Measurements from ENCODE around the gene SHISA9. TPM values are rescaled to one million over a fixed set of nuclear protein-coding genes. Genes with fewer than 3 reads are reported as not detected.
A peak's percentile ranks its signal among the peaks of the same experiment; 100 is the strongest.
"Not testable (repeated sequence)": the region's sequence is repeated elsewhere in the genome, so short reads cannot be mapped to it uniquely, and the experiment has no call there.

Gene SHISA9
- total RNA-seq (2014; rRNA removed; shearing (Covaris generic)): 0.10 and 0.34 TPM in 2 replicates

GRCh38 chr16:12901597-12902461 lies at the start of gene SHISA9:
SHISA9 (plus strand) TSS chr16:12901598.
- no peak for DNase-seq (ENCODE audit: low read depth)

GRCh38 chr16:12853972-12854371 lies 47.4 kb upstream of the SHISA9 start:
- DNase-seq (ENCODE audit: low read depth): no peak

GRCh38 chr16:12857435-12857834 lies 44.0 kb upstream of the SHISA9 start:
- DNase-seq (ENCODE audit: low read depth): not testable (repeated sequence)

DNA sequence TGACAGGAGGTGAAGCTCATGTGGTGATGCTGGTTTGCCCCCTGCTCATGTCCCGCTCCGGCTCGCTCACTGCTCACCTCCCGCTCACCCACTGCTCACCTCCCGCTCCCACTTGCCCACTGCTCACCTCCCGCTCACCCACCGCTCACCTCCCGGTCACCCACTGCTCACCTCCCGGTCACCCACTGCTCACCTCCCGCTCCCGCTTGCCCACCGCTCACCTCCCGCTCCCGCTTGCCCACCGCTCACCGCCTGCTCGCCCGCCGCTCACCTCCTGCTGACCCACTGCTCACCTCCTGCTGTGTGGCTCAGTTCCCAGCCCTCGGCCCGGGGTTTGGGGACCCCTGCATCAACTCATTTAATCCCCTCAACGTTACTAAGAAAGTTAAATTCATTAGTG lies 39.1 kb upstream of the SHISA9 start:
- DNase-seq (ENCODE audit: low read depth): no peak

- no peak for DNase-seq (ENCODE audit: low read depth)
Measured at GRCh38 chr16:12862941-12863340, 38.5 kb upstream of the SHISA9 start.

- DNase-seq (ENCODE audit: low read depth): peak; percentile 50
Measured at GRCh38 chr16:12866981-12867551, 34.3 kb upstream of the SHISA9 start.

DNA sequence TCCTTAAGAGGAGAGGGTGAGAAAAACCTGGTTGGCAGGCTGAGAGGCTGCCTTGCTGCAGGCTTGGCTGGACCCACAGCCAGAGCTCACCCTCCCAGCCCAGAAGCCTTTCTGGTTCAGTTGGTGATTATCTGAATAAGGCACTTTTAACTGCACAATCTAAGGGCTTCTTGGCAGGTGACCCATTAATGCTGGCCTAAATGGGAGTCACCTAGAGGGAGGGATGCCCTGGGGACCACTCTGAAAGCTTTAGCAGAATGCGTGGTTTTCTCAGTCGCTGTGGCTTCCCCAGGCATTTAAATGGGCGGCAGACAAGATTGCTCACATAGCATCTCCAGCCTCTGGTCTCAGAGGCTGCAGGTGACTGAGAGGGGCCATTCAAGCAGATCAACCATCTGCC lies 33.2 kb upstream of the SHISA9 start:
- peak; percentile 60 for DNase-seq (ENCODE audit: low read depth)

DNA sequence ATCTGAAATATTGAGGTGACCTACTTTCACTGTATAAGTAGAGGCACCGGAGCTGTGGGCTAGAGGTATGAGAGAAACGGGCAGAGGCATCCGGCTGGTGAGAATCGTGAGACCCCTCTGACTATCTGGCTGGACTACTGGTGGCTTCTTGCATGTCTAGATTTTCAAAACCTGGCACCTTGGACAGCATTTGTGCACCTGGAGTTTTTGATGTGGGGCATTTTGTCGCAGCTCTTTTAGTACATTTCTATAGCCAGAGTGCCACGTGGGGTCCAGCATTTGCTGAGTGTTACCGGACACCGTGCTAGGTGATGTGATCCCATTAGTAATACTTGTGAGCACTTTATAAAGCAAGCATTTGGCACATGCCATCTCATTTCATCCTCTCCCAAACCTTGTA lies 32.6 kb upstream of the SHISA9 start:
- no peak for DNase-seq (ENCODE audit: low read depth)

GRCh38 chr16:12869698-12870427 lies 31.5 kb upstream of the SHISA9 start:
- DNase-seq (ENCODE audit: low read depth): peak; percentile 40

DNA sequence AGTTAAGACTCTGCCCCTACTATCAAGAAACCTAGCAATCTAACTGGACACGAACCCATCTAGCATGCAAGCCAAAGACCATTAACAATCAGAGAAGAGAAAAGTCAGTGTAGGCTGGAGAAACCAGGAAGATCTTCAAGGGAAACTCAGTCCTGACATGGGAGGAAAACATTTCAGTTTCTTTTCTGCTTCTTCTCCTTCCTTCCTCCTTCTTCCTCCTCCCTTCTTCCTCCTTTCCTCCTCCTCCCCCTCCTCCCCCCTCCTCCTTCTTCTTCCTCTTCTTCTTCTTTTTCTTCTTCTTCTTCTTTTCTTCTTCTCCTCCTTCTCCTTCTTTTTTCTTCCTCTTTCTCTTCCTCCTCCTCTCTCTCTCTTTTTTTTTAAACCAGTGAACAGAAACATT lies 29.6 kb upstream of the SHISA9 start:
- DNase-seq (ENCODE audit: low read depth): no peak

DNA sequence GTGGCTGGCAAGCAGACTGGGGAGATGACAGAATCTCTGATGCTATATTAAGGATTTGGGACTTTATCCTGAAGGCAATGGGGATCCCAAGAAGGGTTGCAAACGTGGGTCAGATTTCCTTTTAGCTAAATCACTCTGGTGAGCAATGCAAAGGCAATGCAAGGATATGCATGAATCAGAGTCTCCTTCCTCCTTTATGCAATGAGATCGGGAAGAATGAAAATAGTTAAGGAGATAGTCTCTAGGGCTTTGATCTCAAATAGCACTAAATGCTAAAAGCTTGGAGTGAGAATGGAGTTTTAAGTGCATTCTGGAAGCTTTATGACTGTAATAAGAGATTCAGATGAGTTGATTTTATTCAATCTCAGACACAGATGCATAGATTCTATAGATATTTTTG lies 27.2 kb upstream of the SHISA9 start:
- DNase-seq (ENCODE audit: low read depth): peak; percentile 82

DNA sequence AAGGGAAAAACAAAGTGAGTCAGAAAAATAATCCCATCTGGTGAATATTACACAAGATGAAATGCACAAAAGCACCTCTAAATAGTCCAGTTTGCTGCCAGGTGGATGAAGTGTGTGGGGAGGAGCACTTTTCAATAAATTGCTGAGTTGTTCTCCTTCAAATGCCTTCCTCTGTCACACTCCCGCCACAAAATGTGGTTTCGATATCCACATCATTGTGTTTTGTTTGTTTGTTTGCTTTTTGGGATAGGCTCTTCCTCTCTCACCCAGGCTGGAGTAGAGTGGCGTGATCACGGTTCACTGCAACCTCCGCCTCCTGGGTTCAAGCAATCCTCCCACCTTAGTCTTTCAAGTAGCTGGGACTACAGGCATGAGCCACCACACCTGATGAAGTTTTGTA lies 24.6 kb upstream of the SHISA9 start:
- DNase-seq (ENCODE audit: low read depth): no peak

DNA sequence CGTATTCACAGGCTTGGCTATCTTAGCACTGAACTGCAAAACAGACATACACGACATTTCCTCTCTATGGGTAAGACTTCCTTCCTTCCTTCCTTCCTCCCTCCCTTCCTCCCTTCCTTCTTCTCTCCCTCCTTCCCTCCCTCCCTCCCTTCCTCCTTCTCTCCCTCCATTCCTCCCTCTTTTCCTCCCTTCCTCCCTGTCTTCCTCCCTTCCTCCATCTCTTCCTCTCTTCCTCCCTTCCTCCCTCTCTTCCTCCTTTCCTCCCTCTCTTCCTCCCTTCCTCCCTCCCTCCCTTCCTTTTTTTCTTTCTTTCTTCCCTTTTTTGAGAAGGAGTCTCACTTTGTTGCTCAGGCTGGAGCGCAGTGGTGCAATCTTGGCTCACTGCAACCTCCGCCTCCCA lies 22.4 kb upstream of the SHISA9 start:
- no peak for DNase-seq (ENCODE audit: low read depth)

DNA sequence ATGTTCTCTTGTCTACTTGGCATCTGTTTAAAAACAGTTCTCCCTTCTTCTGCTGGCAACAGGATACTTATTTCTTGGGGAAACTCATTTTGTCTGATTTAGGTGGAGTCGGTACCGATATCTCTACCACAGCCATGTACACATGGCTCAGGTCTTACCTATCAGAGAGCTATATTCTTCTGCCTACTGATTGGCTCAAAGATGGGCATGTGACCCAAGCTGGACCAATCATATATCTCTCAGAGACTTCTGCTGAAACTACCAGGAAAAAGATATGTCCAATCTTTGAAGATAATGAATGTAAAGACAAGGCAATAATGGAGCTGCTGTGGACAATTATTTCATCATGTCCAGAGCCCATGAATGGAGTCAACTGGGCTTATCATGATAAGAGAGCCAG lies 21.6 kb upstream of the SHISA9 start:
- DNase-seq (ENCODE audit: low read depth): no peak

DNA sequence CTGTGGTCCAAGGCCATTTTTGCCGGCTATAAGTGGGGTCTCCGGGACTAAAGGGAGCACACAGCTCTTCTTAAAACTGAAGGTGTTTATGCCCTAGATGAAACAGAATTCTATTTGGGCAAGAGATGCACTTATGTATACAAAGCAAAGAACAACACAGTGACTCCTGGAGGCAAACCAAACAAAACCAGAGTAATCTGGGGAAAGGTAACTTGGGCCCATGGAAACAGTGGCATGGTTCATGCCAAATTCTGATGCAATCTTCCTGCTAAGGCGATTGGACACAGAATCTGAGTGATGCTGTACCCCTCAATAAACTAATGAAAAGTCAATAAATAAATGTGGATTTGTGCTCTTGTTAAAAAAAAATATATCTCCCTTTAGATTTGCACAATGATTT lies 20.2 kb upstream of the SHISA9 start:
- DNase-seq (ENCODE audit: low read depth): no peak

DNA sequence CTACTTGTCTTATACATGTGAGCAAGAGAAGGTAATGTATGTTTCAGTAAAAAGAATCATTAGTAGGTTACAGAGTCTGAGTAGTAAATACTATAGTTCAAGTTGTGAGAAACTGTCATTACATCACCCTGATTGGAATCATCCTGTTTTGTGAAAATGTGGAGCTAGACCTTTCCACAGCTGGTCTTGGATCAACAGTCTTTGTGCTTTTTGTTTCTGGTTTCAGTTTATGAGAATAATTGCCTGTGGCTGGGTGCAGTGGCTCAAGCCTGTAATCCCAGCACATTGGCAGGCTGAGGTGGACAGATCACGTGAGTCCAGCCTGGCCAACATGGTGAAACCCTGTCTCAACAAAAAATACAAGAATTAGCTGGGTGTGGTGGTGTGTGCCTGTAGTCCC lies 19.7 kb upstream of the SHISA9 start:
- DNase-seq (ENCODE audit: low read depth): peak; percentile 27

DNA sequence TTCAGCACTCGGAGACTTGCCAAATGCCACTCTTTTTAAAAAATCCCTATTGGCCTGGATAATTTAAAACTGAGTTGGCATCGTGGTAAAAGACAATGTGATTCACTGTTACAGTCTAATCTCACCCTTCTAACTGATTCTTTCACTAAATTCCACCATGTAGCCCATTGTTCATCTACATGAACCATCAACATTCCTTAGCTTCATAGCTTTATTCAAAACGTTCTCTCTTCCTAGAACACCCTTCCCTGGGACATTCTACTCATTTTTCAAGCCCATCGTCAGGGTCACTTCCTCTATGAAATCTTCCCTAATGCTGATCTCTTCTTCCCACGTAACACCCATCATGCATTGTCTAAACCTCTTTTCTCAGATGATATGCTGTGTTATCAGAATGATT lies 15.7 kb upstream of the SHISA9 start:
- no peak for DNase-seq (ENCODE audit: low read depth)

DNA sequence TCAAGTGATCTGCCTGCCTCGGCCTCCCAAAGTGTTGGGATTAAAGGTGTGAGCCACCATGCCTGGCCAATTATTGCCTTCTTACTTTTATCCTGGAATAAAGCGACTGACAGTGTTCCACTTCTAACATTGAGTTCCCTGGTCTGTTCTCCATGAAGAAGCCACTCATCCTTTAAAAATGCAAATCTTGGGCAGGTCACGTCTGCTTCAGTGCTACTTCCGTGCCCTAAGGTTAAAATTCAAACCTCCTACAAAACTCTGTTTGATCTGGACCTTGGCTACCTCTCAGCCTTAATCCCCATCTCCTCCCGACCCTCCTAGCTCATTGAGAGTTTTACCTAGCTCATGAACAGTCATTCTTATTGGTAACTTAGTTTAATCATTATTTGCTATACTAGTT lies 9.6 kb upstream of the SHISA9 start:
- peak; percentile 75 for DNase-seq (ENCODE audit: low read depth)

DNA sequence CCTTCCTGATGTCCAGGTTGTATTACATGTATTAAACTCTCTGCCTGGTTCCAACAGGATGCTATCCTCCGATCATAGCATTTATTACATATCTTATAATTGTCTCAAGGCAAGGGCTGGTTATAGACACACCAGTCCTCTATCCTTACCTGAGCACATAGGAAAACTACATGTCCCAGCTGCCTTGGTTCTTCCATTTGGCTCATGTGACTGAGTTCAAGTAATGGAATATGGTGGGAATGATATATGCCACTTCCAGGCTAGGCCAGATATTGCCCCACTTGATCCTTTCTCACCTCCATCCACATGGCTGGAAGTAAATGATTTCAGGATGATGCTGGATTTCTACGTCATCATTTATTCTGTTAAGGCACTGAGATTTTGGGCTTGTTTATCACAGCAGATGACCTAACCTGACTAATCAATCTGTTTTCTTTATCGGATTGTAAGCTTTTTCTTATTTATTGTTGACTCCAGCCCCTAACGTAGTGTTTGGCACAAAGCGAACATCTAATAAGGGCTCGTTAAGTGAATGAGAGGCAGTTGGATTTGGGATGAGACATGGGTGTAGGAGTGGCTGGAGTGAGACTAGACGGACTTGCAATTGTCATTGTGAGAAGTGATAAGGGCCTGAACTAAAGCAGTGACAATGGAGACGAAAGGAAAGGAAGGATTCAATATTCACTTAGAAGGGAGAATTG lies 8.2 kb upstream of the SHISA9 start:
- no peak for DNase-seq (ENCODE audit: low read depth)

- DNase-seq (ENCODE audit: low read depth): peak; percentile 61
Measured at GRCh38 chr16:12896562-12896961, 4.8 kb upstream of the SHISA9 start.

DNA sequence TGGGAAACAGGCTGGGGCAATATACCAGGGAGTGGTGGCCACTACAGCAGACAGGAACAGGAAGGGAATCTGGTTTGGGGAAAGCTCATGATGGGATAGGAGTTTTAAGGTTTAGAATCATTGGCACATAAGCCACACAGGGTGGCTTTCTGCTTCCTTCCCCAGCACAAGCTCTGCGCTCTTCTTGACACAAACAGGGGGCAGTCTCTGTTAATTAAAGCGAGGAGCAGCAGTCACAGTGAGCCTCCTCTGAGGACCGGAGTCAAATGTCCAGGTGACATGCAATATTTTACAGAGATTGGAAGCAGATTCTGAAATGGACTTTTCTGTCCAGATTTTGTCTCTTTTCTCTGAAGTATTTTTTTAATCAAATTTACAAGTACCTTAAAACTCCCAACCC lies 2.8 kb upstream of the SHISA9 start:
- no peak for DNase-seq (ENCODE audit: low read depth)

GRCh38 chr16:12899529-12900143 lies 1.8 kb upstream of the SHISA9 start:
- no peak for DNase-seq (ENCODE audit: low read depth)
